Suprapubic skin (tissue), 4 donors: ENCODE measurements around the gene PIN1.

Experiments used
- CTCF ChIP-seq, 2 donors: fragments of 200-600 bp in 1 of 2; fragments of 450-650 bp in 1 of 2; sonication (generic) in 1 of 2; IDR thresholded peaks; one replicate each; pipeline ENCODE4 v1.5.1; 2016 to 2019; ENCODE audit warnings: antibody characterized with exemption in 2 of 2, mild to moderate bottlenecking in 1 of 2, moderate library complexity in 1 of 2
- EP300 ChIP-seq: sonication (generic); formaldehyde crosslinking; IDR thresholded peaks from one replicate; pipeline ENCODE4 v1.6.1; 2017; ENCODE audit warnings: antibody characterized with exemption
- POLR2A ChIP-seq, 2 donors: fragments of 450-650 bp; IDR thresholded peaks; one replicate each; pipeline ENCODE4 v1.6.1; 2017; ENCODE audit warnings: antibody characterized with exemption in 2 of 2, mild to moderate bottlenecking in 2 of 2, moderate library complexity in 2 of 2
- POLR2AphosphoS5 ChIP-seq, 3 donors: sonication (generic); formaldehyde crosslinking; IDR thresholded peaks; one replicate each; pipeline ENCODE4 v1.6.1; 2017; ENCODE audit warnings: antibody characterized with exemption in 3 of 3

- TF ChIP-seq CTCF (IDR thresholded peaks at IDR 0.05) = peak; percentile 24 to 96
- TF ChIP-seq POLR2A (IDR thresholded peaks at IDR 0.05) = peak in 1 of 2 donors; percentile 13
- peak in 2 of 3 donors; percentile 41 to 47 for TF ChIP-seq POLR2AphosphoS5 (IDR thresholded peaks at IDR 0.05)
- TF ChIP-seq EP300 = no peak
Measured at GRCh38 chr19:9834726-9835506, at the start of gene PIN1.
